ENCODE measurements around the gene CCL14. TPM values are rescaled to one million over a fixed set of nuclear protein-coding genes. Genes with fewer than 3 reads are reported as not detected.

Gene CCL14
- total and polyA plus RNA-seq, 2 of the 13 experiments (the other 11 are each of a cell fraction or from before 2014, with no cell fraction given) = 1.1 to 1.7 TPM

- peak; percentile 78 for DNase-seq (ENCODE audit: low spot score)
- peaks cover 12% of the 10 kb centered on the region for H3K79me2 ChIP-seq (ENCODE audit: insufficient read depth, low read length)
- in situ Hi-C loops (cut with HindIII; ENCODE audit: extremely low pct_ligation_motif_present, low pct_unique_long_range_greater_than_20kb) = loop anchor here (10.0 kb wide), 1 partner anchor 64 kb away; the partner anchor contains the start of gene CCL18
- H2AFZ ChIP-seq (ENCODE audit: low read length) = no peak overlapping the region
- intact Hi-C loops (cut with micrococcal nuclease; ENCODE audit: unreplicated experiment) = loop anchor here (1.0 to 5.0 kb wide), 2 partner anchors 27 to 168 kb away; no protein-coding TSS in a partner anchor
- H3K4me1 ChIP-seq (ENCODE audit: insufficient read depth, low read length) = peaks cover 58% of the 10 kb centered on the region
- peaks cover 5 to 10% of the 10 kb centered on the region in 2 experiments; a peak in 4 of 5 replicates for H3K36me3 ChIP-seq (replicated peaks in 1 of 2; ENCODE audit: control insufficient read depth in 1 of 2, insufficient read depth in 2 of 2, low read length in 2 of 2)
- peak overlapping the region; percentile 88 for H3K27ac ChIP-seq (ENCODE audit: extremely low read length, insufficient read depth, low read length)
- H3K9ac ChIP-seq (ENCODE audit: insufficient read depth, low read depth, low read length) = peak overlapping the region; percentile 82
- BruUV-seq (replicated peaks) = no TSS peak
- FAIRE-seq = no peak
- H3K27me3 ChIP-seq (ENCODE audit: control insufficient read depth in 1 of 2, insufficient read depth in 2 of 2, low read length in 2 of 2) = no peaks in the 10 kb centered on the region; a peak in 1 of 5 replicates
- H3K9me3 ChIP-seq (ENCODE audit: low read length) = no peaks in the 10 kb centered on the region
- peak; percentile 64 for ATAC-seq
- H3K4me3 ChIP-seq (replicated peaks in 1 of 3; ENCODE audit: insufficient read depth in 1 of 3, low read depth in 2 of 3, low read length in 3 of 3) = peak overlapping the region; percentile 73 to 78 (median 76)
- ChIA-PET CTCF (ENCODE audit: low intra/inter-chr PET ratio, low total read pairs) (interaction anchor here (0.9 kb wide), 1 partner anchor 19 kb away, joined by 4 read pairs; no protein-coding TSS in a partner anchor), POLR2A (interaction anchor here (0.9 to 5.9 kb wide), 11 partner anchors 8 to 31 kb away, joined by 3 to 131 read pairs (median 7); partner anchors contain the start of gene CCL16)
- H3K4me2 ChIP-seq (ENCODE audit: low read depth, low read length) = peak overlapping the region; percentile 91
- no peaks in the 10 kb centered on the region for H4K20me1 ChIP-seq (ENCODE audit: insufficient read depth, low read length)
- WGBS (ENCODE audit: low lambda C conversion rate) = 2% methylated on average over 6 of the region's 6 CpGs
- TF ChIP-seq MLLT10 (CRISPR knock-in tag; IDR thresholded peaks at IDR 0.05) (no peak), ERF (CRISPR knock-in tag; IDR thresholded peaks at IDR 0.05) (no peak), TRIM24 (CRISPR knock-in tag; IDR thresholded peaks at IDR 0.05) (no peak), TP53 (CRISPR knock-in tag; conservative IDR thresholded peaks at IDR 0.05) (no peak), CAMTA2 (CRISPR knock-in tag; IDR thresholded peaks at IDR 0.05; ENCODE audit: borderline replicate concordance) (no peak), ZNF878 (CRISPR knock-in tag; IDR thresholded peaks at IDR 0.05) (0 out of 2 replicates have a peak, but pooled peaks have one; percentile 31), EHMT2 (IDR thresholded peaks at IDR 0.05; ENCODE audit: borderline replicate concordance, low read depth, low read length) (no peak), HOMEZ (CRISPR knock-in tag; IDR thresholded peaks at IDR 0.05; ENCODE audit: low read depth) (no peak), ZNF362 (CRISPR knock-in tag; IDR thresholded peaks at IDR 0.05; ENCODE audit: borderline replicate concordance) (peak; percentile 61), MTF2 (CRISPR knock-in tag; IDR thresholded peaks at IDR 0.05; ENCODE audit: borderline replicate concordance) (no peak), SETDB1 (CRISPR knock-in tag; IDR thresholded peaks at IDR 0.05; ENCODE audit: borderline replicate concordance) (no peak), PITX1 (CRISPR knock-in tag; IDR thresholded peaks at IDR 0.05) (0 out of 2 replicates have a peak, but pooled peaks have one; percentile 23), ZNF713 (CRISPR knock-in tag; IDR thresholded peaks at IDR 0.05) (no peak), GMEB1 (CRISPR knock-in tag; IDR thresholded peaks at IDR 0.05; ENCODE audit: borderline replicate concordance) (no peak), PRDM15 (CRISPR knock-in tag; IDR thresholded peaks at IDR 0.05) (no peak)
Measured at GRCh38 chr17:36000732-36001109, 14.2 kb upstream of the CCL14 start.
